GM04504 (cell line): ENCODE results near the gene HAND2.

Source experiments
- DNase-seq: peaks from one replicate; pipeline ENCODE4 v3.0.0-alpha.2; 2012; ENCODE audit warnings: low read depth

Gene HAND2

GRCh38 chr4:173535957-173536356, 5.9 kb upstream of the HAND2 start:
- DNase-seq = no peak

- no peak for DNase-seq
Measured at GRCh38 chr4:173535165-173535902, 5.3 kb upstream of the HAND2 start.

- no peak for DNase-seq
Measured at GRCh38 chr4:173534434-173534833, 4.4 kb upstream of the HAND2 start.

GRCh38 chr4:173532725-173533511, 2.9 kb upstream of the HAND2 start:
- DNase-seq = no peak

GRCh38 chr4:173531086-173531965, 1.3 kb upstream of the HAND2 start:
- DNase-seq = no peak

GRCh38 chr4:173530326-173531085, 477 bp upstream of the HAND2 start:
- DNase-seq = no peak

- no peak for DNase-seq
Measured at GRCh38 chr4:173528378-173529321, 1.4 kb downstream of the HAND2 start.

- no peak for DNase-seq
Measured at GRCh38 chr4:173527103-173527891, 2.7 kb downstream of the HAND2 start.

GRCh38 chr4:173526724-173527102, 3.3 kb downstream of the HAND2 start:
- no peak for DNase-seq

- DNase-seq = no peak
Measured at GRCh38 chr4:173526027-173526482, 4.0 kb downstream of the HAND2 start.

- DNase-seq = no peak
Measured at GRCh38 chr4:173525118-173526011, 4.7 kb downstream of the HAND2 start.

- DNase-seq = no peak
Measured at GRCh38 chr4:173524218-173525117, 5.6 kb downstream of the HAND2 start.

GRCh38 chr4:173522951-173523395, 7.1 kb downstream of the HAND2 start:
- no peak for DNase-seq

GRCh38 chr4:173522160-173522950, 7.7 kb downstream of the HAND2 start:
- DNase-seq = peak; percentile 75

GRCh38 chr4:173521467-173522159, 8.4 kb downstream of the HAND2 start:
- DNase-seq = no peak

GRCh38 chr4:173520921-173521466, 9.0 kb downstream of the HAND2 start:
- no peak for DNase-seq
